Epithelial cell of umbilical artery (primary cell): Measurements from ENCODE around the gene ZSWIM5. TPM values are rescaled to one million over a fixed set of nuclear protein-coding genes. Genes with fewer than 3 reads are reported as not detected.

Experiments
- total RNA-seq: library from RNA; depleted of rRNA; stranded (reverse); fragments of >200 nt; gene quantifications from 2 replicates; pipeline ENCODE4 v1.2.3, GENCODE V29; 2014

The ZSWIM5 gene
- total RNA-seq = 0.30 and 0.32 TPM in 2 replicates

DNA sequence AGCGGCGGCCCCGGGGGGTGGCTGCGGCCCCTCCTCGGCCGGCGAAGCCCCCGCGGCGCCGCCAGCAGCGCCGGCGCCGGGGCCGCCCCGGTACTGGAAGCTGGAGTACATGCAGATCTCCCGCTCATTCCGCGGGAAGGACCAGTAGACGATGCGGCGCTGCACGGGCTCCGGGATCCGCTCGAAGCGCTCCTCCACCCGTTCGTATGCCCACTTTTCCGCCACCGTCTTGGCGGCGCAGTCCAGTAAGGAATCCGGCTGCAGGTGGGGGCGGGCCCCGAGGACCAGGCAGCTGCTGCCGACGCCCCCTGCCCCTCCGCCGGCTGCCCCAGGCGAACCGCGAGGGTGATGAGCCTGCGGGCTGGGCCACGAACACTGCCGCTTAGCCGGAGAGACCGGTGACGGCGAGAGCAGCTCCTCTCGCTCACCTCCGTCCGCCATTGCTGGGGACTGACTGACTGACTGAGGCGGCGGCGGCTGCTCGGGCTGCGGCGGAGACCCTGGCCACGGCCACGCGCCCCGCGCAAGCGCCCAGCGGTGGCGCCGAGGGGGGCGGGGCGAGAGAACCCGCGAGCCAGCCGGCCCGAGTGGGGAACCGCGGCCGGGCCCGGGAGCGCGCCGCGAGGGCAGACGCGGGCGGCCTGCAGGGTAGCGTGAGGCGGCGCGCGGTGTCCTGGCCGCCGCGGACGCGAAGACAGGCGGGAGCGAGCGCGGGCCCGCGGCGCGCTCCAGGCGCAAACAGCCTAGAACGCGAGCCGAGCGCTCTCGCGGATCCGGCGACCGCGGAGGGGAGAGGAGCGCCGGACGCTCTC, at the start of gene ZSWIM5:
ZSWIM5 (minus strand) TSS at position 696 of the 812 bp plus-strand sequence; CDS start at position 441, 255 bp downstream.

DNA sequence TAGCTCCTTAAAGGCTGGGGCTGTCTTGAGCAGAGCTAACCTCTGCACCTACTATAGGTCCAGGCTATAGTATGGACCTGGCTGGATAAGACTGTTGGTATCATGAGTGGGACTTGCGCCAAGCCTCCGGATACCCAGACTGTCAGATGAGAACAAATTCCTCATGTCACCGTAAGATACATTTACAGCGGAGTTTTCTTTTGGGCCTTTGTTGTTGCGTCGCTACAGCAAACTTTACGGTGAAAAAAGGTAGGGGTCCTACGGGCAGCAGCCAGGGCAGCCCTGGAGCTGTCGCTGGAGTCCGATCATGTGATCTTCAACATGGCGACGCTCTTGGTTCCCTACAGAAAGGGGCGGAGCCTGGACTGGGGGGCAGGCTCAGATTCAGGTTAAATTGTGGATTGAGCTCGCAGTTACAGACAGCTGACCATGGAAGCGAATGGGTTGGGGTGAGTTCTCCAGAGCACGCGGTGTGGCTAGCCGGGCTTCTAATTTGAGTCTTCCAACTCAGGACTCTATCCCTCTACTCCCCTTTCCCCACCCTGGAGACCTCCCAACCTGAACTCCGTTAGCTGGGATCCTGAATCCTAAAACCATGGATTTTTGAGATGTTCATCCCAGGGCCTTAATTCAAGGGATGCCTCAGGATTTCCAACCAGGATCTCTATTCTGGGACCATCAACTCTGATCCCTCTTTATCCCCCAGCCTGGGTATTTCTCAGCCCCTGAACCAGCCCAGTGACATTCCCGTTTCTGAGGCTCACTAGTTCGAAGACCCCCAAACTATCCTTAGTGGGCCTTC, 194.4 kb downstream of the ZSWIM5 start, which contains the start of gene UROD:
UROD (plus strand) TSS at position 418 of the 802 bp plus-strand sequence; CDS start at position 430, 12 bp downstream.

GRCh38 chr1:45010855-45011811, 195.3 kb downstream of the ZSWIM5 start, which contains the start of gene HECTD3:
TSS of gene HECTD3 (minus strand) at chr1:45011324. CDS start at chr1:45011257, 67 bp downstream.

Other genes starting within 250 kb of the ZSWIM5 start
- gene EIF2B3, start 220.0 kb downstream of the ZSWIM5 start, total RNA-seq = 51.0 and 55.5 TPM in 2 replicates
- gene HECTD3, start 195.3 kb downstream of the ZSWIM5 start, total RNA-seq = 16.9 and 22.3 TPM in 2 replicates
- gene UROD, start 194.4 kb downstream of the ZSWIM5 start, total RNA-seq = 223 and 329 TPM in 2 replicates
- gene HPDL, start 120.3 kb upstream of the ZSWIM5 start, total RNA-seq = 5.2 and 6.1 TPM in 2 replicates
- 25.7 and 28.4 TPM in 2 replicates for gene TOE1, start 133.6 kb upstream of the ZSWIM5 start, total RNA-seq
- 15.6 and 16.3 TPM in 2 replicates for gene MUTYH, start 133.8 kb upstream of the ZSWIM5 start, total RNA-seq